B cell (primary cell): ENCODE results near the gene MBNL2. TPM values are rescaled to one million over a fixed set of nuclear protein-coding genes. Genes with fewer than 3 reads are reported as not detected.

Source experiments
- ATAC-seq: fragments of 200-7000 bp; cut with Tn5 transposase; one replicate; pipeline ENCODE4 v1.10.0; 2021; ENCODE audit warnings: low read depth, mild to moderate bottlenecking, moderate number of reproducible peaks, moderate library complexity
- CTCF ChIA-PET: fragments of 350-600 bp; sonication (Branson Sonifier 250); formaldehyde crosslinking; loops from one replicate; lab custom pipeline; 2021; ENCODE audit warnings: antibody characterized with exemption, inconsistent platforms; lab: Charles Lee
- POLR2A ChIA-PET: fragments of 350-600 bp; sonication (Branson Sonifier 250); formaldehyde crosslinking; loops from one replicate; lab custom pipeline; 2021; ENCODE audit warnings: antibody characterized with exemption; lab: Charles Lee
- DNase-seq: peaks from one replicate; pipeline ENCODE4 v3.0.0; 2013
- H2AFZ ChIP-seq: 2 replicates; pipeline ENCODE4 v1.6.1; 2012; ENCODE audit warnings: mild to moderate bottlenecking, low read depth, low read length; ENCODE audit not compliant: insufficient read depth, poor library complexity, severe bottlenecking
- H3K27ac ChIP-seq, 2 donors: 1 replicate in 1 of 2; 2 replicates in 1 of 2; pipeline ENCODE4 v1.5.1; 2012 to 2013; ENCODE audit warnings: low read length in 2 of 2, mild to moderate bottlenecking in 2 of 2, moderate library complexity in 1 of 2
- H3K27me3 ChIP-seq, 4 experiments: fragments of 200-600 bp in 1 of 4; sonication (generic) in 1 of 4; replicated peaks in 1 of 4; 1 replicate in 2 of 4; 2 replicates in 2 of 4; pipeline versions ENCODE4 v1.6.1 to v1.7.0; 2013 to 2016; ENCODE audit warnings: low read length in 3 of 4, mild to moderate bottlenecking in 2 of 4, mixed read lengths in 1 of 4, moderate library complexity in 1 of 4; ENCODE audit not compliant: insufficient read depth in 4 of 4, control insufficient read depth in 3 of 4; ENCODE audit errors: control extremely low read depth in 1 of 4
- H3K36me3 ChIP-seq, 2 experiments: replicated peaks in 1 of 2; 1 replicate in 1 of 2; 2 replicates in 1 of 2; pipeline versions ENCODE4 v1.6.1 to v1.7.1; 2013; ENCODE audit warnings: low read length in 1 of 2; ENCODE audit not compliant: insufficient read depth in 2 of 2, control insufficient read depth in 1 of 2; ENCODE audit errors: control extremely low read depth in 1 of 2, extremely low read depth in 1 of 2
- H3K4me1 ChIP-seq, 2 donors: fragments of 200-600 bp in 1 of 2; sonication (generic) in 1 of 2; 1 replicate in 1 of 2; 2 replicates in 1 of 2; pipeline versions ENCODE4 v1.5.1 to v1.6.1; 2013 to 2017; ENCODE audit warnings: low read length in 2 of 2; ENCODE audit not compliant: control insufficient read depth in 2 of 2, insufficient read depth in 2 of 2
- H3K4me2 ChIP-seq: replicated peaks from 2 replicates; pipeline ENCODE3; 2012; ENCODE audit warnings: mild to moderate bottlenecking, low read depth, low read length; ENCODE audit not compliant: poor library complexity, severe bottlenecking
- H3K4me3 ChIP-seq, 5 experiments: fragments of 200-600 bp in 1 of 5; sonication (generic) in 1 of 5; 1 replicate in 3 of 5; 2 replicates in 2 of 5; pipeline versions ENCODE4 v1.5.1 to v1.7.0; 2011 to 2016; ENCODE audit warnings: low read length in 4 of 5, mild to moderate bottlenecking in 4 of 5, low read depth in 2 of 5, control low read depth in 1 of 5, moderate library complexity in 1 of 5; ENCODE audit not compliant: insufficient read depth in 1 of 5; ENCODE audit errors: control extremely low read depth in 1 of 5, extremely low read depth in 1 of 5
- H3K79me2 ChIP-seq: fragments of 200-600 bp; sonication (generic); one replicate; pipeline ENCODE4 v1.6.0; 2016; ENCODE audit warnings: low read length; ENCODE audit not compliant: control insufficient read depth, insufficient read depth
- H3K9ac ChIP-seq: fragments of 200-600 bp; sonication (generic); 2 replicates; pipeline ENCODE4 v1.6.1; 2017; ENCODE audit warnings: mild to moderate bottlenecking, low read length, moderate library complexity
- H3K9me3 ChIP-seq, 3 donors: one replicate each; pipeline versions ENCODE4 v1.6.1 to v1.7.1; 2013; ENCODE audit warnings: low read length in 2 of 3; ENCODE audit not compliant: control insufficient read depth in 2 of 3, insufficient read depth in 1 of 3; ENCODE audit errors: control extremely low read depth in 1 of 3
- H4K20me1 ChIP-seq: 2 replicates; pipeline ENCODE4 v1.6.0; 2012; ENCODE audit warnings: mild to moderate bottlenecking, low read length; ENCODE audit not compliant: insufficient read depth, control insufficient read depth, poor library complexity, severe bottlenecking
- H3K27ac Mint-ChIP-seq: one replicate; pipeline ENCODE4 v1.8.0; 2021; ENCODE audit warnings: mixed read lengths
- H3K27me3 Mint-ChIP-seq: one replicate; pipeline ENCODE4 v1.8.0; 2021; ENCODE audit warnings: mixed read lengths
- H3K4me1 Mint-ChIP-seq: one replicate; pipeline ENCODE4 v1.8.0; 2021; ENCODE audit warnings: mixed read lengths
- H3K4me3 Mint-ChIP-seq: one replicate; pipeline ENCODE4 v1.8.0; 2021; ENCODE audit warnings: mixed read lengths
- H3K9me3 Mint-ChIP-seq: one replicate; pipeline ENCODE4 v1.8.0; 2022; ENCODE audit warnings: mixed read lengths; ENCODE audit not compliant: insufficient read depth
- EZH2 ChIP-seq: IDR thresholded peaks from 2 replicates; pipeline ENCODE4 v1.6.1; 2012; ENCODE audit warnings: borderline replicate concordance, low read depth, mild to moderate bottlenecking, moderate library complexity, low read length; ENCODE audit not compliant: insufficient read depth, poor library complexity, severe bottlenecking
- WGBS: methylation state at CpG from one replicate; pipeline ENCODE4 v1.1.5; 2013; ENCODE audit warnings: missing lambda C conversion rate; ENCODE audit not compliant: insufficient coverage; 5-methylcytosine and 5-hydroxymethylcytosine counted together
- intact Hi-C: fragments of 100-400 bp; cut with micrococcal nuclease; formaldehyde crosslinking; loops from one replicate; pipeline ENCODE4 v1.10.0; 2022
- polyA plus RNA-seq: library from polyadenylated mRNA; depleted of rRNA; stranded (reverse); fragments of >200 nt; gene quantifications from 2 replicates; pipeline ENCODE4 v1.2.3, GENCODE V29; 2012
- total RNA-seq, 2 donors: library from RNA; stranded (reverse); fragments of 120-200 nt in 1 of 2; gene quantifications; 1 replicate in 1 of 2; 2 replicates in 1 of 2; pipeline versions ENCODE4 v1.2.3 to v1.2.4, GENCODE V29; 2013 to 2022
- TF ChIP-seq, protein P1 (sequence below): fragments of 200-600 bp; IDR thresholded peaks from one replicate; pipeline ENCODE4 v1.8.0; 2022; ENCODE audit warnings: antibody characterized with exemption, mild to moderate bottlenecking

MBNL2 gene
- total and polyA plus RNA-seq, 2 donors (not counting 1 experiment from before 2014, with no cell fraction given): 6.9 to 50.1 TPM

DNA sequence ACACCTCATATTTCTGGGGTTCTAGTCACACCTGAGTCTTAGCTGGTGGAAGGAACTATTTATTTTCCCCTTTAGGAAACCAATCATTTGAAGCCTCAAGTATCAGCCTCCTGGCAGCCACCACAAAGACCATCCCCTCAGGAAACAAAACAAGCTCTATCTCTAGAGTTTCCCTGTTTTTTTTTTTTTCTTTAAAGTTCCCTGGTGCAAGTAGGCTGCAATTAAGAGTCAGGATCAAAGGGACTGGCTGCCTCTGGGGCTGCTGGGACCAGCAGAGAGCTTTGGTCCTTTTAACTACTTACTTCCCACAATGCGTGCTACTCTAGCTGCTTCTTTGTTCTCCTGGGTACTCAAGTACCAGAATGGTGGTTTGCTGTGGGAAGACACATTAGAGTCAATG is 11.4 kb downstream of the MBNL2 start:
- peaks cover 91% of the 10 kb centered on the region for H4K20me1 ChIP-seq

DNA sequence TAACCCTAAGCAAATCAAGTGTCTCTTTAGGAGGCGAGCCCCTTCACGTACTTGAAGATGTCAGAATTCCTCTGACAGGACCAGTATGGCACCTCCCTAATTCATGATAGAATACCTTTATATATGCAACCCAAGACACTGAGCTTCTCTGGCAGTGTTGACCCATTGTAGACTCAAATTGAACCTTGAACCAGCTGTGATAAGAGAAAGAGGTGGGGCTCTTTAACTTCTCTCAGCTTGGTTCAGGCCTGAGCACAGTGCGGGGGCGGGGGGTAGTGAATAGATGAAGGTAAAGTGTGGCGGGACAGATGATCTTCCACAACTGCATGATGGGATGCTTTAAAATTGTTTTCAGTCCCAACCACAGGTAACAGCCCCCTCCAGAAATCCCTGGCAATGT is 12.1 kb downstream of the MBNL2 start:
- ChIA-PET POLR2A (no interaction called here), CTCF (no interaction called here)
- H3K27ac ChIP-seq: no peak overlapping the region
- ATAC-seq (no peak), DNase-seq (no peak)
- no peak overlapping the region for H2AFZ ChIP-seq
- Mint-ChIP-seq H3K27me3 (no peaks in the 10 kb centered on the region), H3K4me1 (peaks cover 55% of the 10 kb centered on the region), H3K4me3 (no peak overlapping the region), H3K9me3 (no peaks in the 10 kb centered on the region), H3K27ac (no peak overlapping the region)
- H3K4me3 ChIP-seq: no peak overlapping the region
- no peak overlapping the region for H3K4me2 ChIP-seq
- peaks cover 97% of the 10 kb centered on the region for H3K79me2 ChIP-seq
- H4K20me1 ChIP-seq: peaks cover 91% of the 10 kb centered on the region
- H3K36me3 ChIP-seq: peaks cover 0 to 45% of the 10 kb centered on the region in 2 experiments
- TF ChIP-seq, protein P1, sequence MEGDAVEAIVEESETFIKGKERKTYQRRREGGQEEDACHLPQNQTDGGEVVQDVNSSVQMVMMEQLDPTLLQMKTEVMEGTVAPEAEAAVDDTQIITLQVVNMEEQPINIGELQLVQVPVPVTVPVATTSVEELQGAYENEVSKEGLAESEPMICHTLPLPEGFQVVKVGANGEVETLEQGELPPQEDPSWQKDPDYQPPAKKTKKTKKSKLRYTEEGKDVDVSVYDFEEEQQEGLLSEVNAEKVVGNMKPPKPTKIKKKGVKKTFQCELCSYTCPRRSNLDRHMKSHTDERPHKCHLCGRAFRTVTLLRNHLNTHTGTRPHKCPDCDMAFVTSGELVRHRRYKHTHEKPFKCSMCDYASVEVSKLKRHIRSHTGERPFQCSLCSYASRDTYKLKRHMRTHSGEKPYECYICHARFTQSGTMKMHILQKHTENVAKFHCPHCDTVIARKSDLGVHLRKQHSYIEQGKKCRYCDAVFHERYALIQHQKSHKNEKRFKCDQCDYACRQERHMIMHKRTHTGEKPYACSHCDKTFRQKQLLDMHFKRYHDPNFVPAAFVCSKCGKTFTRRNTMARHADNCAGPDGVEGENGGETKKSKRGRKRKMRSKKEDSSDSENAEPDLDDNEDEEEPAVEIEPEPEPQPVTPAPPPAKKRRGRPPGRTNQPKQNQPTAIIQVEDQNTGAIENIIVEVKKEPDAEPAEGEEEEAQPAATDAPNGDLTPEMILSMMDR: no peak
- TF ChIP-seq EZH2: no peak
- no peaks in the 10 kb centered on the region for H3K9me3 ChIP-seq
- WGBS: 100% methylated on average over 2 of the region's 5 CpGs
- H3K27me3 ChIP-seq: no peaks in the 10 kb centered on the region
- intact Hi-C loops: no loop called here
- no peak overlapping the region for H3K9ac ChIP-seq
- H3K4me1 ChIP-seq: peaks cover 0 to 2% of the 10 kb centered on the region in 2 donors

More for the DNA sequence above, 11.4 kb downstream of the MBNL2 start:
- Histone ChIP-seq H3K27ac (no peak overlapping the region), H3K36me3 (peaks cover 0 to 45% of the 10 kb centered on the region in 2 experiments), H3K4me2 (no peak overlapping the region), H3K4me3 (no peak overlapping the region), H3K79me2 (peaks cover 97% of the 10 kb centered on the region), H3K9me3 (no peaks in the 10 kb centered on the region), H3K27me3 (no peaks in the 10 kb centered on the region), H3K9ac (no peak overlapping the region), H2AFZ (no peak overlapping the region), H3K4me1 (peaks cover 0 to 2% of the 10 kb centered on the region in 2 donors)
- ChIA-PET POLR2A (no interaction called here), CTCF (interaction anchor here (0.7 to 1.6 kb wide), 3 partner anchors 10 to 1524 kb away, joined by 3 to 6 read pairs (median 3); no protein-coding TSS in a partner anchor)
- ATAC-seq (no peak), DNase-seq (no peak)
- WGBS: no CpG with 5 or more reads among the region's 1 CpG
- Mint-ChIP-seq H3K27me3 (no peaks in the 10 kb centered on the region), H3K4me1 (peaks cover 50% of the 10 kb centered on the region), H3K4me3 (no peak overlapping the region), H3K27ac (no peak overlapping the region), H3K9me3 (no peaks in the 10 kb centered on the region)
- TF ChIP-seq, protein P1: no peak
- TF ChIP-seq EZH2: no peak
- intact Hi-C loops: no loop called here
